Epithelial cell of esophagus (primary cell): Measurements from ENCODE around the gene ASB11.

Source experiments
- DNase-seq: peaks from one replicate; pipeline ENCODE4 v3.0.0; 2010; ENCODE audit warnings: low read depth
- H3K4me3 ChIP-seq: 2 replicates; pipeline ENCODE4 v1.5.1; 2011; ENCODE audit warnings: mild to moderate bottlenecking, low read length, control low read depth
- TF ChIP-seq, protein P1 (sequence below): IDR thresholded peaks from 2 replicates; pipeline ENCODE4 v1.5.1; 2011; ENCODE audit warnings: low read depth, mild to moderate bottlenecking, low read length, control low read depth, inconsistent platforms; ENCODE audit not compliant: insufficient read depth; ENCODE audit errors: missing control alignments

Gene ASB11

DNA sequence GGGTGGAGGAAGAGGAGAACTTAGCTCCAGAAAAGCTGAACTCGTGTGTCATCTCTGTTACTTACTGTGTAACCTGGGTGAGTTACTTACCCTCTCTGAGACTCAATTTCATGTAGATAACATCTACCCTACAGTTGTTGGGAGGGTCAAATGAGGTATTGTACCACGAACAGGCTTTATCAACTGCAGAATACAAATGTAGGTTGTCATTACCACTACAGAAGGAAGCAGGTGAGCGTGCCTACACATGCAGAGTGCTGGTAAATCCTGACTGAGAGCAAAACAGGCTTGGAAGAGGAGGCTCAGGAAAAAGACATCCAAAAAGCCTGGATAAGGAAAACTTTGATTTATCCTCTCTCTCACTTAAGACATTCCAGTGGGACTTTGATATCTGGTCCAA is 12.7 kb upstream of the ASB11 start:
- peak; percentile 33 for DNase-seq
- TF ChIP-seq, protein P1, sequence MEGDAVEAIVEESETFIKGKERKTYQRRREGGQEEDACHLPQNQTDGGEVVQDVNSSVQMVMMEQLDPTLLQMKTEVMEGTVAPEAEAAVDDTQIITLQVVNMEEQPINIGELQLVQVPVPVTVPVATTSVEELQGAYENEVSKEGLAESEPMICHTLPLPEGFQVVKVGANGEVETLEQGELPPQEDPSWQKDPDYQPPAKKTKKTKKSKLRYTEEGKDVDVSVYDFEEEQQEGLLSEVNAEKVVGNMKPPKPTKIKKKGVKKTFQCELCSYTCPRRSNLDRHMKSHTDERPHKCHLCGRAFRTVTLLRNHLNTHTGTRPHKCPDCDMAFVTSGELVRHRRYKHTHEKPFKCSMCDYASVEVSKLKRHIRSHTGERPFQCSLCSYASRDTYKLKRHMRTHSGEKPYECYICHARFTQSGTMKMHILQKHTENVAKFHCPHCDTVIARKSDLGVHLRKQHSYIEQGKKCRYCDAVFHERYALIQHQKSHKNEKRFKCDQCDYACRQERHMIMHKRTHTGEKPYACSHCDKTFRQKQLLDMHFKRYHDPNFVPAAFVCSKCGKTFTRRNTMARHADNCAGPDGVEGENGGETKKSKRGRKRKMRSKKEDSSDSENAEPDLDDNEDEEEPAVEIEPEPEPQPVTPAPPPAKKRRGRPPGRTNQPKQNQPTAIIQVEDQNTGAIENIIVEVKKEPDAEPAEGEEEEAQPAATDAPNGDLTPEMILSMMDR, result no peak
- H3K4me3 ChIP-seq, result no peak overlapping the region

DNA sequence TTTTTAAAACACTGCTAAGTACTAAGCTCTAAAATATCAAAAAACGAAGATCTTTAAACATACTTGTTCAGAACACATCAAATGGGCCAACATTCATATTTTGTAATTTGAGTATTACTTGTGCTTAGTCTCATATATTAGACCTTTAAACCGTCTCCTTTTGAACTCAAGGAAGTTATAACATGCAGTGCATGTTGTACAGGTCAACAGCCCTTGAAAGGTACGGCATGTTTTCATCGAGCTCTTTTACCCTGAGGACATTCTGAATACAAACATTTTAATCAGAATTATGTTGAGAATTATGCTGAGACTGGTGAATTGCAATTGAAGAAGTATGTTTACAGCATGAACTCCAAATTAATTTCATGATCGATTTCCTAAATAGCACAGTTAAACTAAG is 7.0 kb upstream of the ASB11 start:
- H3K4me3 ChIP-seq, result no peak overlapping the region
- no peak for DNase-seq
- TF ChIP-seq, protein P1, result no peak

DNA sequence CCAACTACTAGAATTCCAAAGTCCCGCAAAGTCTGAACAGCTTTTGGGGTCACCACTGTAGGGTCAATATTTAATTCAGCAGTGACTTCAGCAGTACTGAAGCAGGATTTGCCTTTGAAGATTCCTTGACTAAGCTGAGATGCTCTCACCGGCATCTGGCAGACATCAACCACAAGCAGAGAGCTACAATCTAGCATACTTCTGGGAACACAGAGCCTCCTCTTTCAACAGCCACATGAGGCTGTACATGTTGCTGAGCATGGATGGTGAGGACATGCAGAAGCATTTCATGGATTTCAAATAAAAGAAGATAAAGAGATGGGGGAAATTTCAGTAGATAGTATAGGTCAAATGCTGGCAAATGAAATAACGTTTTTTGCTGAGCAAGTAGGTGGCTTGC is 6.6 kb upstream of the ASB11 start:
- TF ChIP-seq, protein P1, result no peak
- no peak for DNase-seq
- no peak overlapping the region for H3K4me3 ChIP-seq

DNA sequence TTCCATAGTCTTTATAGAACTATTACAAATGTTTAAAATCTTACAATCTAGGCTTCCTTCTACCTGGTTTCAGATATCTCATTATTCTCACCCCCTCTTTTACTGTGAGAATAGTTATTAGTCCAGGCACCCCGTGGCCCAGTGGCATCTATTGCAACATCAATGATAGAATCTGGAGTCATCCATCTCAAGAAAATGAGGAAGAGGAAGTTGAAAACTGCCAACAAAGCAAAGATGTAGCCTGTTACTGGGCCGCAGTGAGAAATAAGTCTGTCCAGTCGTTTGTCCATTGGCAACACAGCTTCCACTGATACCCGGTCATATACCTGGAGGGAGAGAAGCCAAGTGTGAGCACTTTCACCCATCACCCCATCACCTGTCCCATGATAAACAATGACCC is 6.0 kb upstream of the ASB11 start:
- DNase-seq, result no peak
- no peak overlapping the region for H3K4me3 ChIP-seq
- TF ChIP-seq, protein P1, result no peak

DNA sequence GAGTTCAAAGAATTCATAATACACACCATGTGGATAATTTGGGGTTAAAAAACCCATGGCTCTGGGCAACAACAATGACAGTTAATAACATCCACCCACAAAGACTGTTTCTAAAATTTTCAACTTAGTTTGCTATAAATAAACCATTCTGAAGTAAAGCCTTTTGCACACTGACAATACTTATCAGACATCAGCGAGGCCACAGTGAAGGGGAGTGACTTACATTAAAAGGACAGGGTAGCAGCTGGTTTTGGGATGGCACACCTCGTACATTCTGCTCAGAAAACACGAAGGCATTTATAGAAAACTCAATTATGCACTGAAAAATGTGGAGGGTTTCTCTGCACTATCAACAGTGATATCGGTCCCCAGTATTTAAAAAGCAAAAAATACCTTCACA is 4.9 kb upstream of the ASB11 start:
- TF ChIP-seq, protein P1, result no peak
- DNase-seq, result no peak
- H3K4me3 ChIP-seq, result no peak overlapping the region

DNA sequence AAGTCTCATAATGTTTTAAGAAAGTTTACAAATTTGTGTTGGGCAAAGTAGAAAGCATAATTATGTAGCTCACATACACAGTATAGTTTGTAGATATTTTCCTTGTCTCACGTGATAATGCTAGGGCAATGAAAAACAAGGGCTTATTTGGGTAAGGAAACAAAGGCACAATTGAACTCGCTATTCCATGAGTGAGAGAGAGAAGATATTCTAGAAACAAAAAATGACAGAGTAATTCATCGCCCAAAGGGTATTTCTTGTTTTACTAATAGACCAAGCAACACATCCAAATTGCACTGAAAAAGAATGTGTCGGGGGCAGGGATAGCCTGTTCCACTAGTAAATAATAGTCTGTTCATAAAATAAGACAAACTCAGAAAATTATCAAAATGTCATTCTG is 3.6 kb upstream of the ASB11 start:
- TF ChIP-seq, protein P1, result no peak
- DNase-seq, result no peak
- no peak overlapping the region for H3K4me3 ChIP-seq

DNA sequence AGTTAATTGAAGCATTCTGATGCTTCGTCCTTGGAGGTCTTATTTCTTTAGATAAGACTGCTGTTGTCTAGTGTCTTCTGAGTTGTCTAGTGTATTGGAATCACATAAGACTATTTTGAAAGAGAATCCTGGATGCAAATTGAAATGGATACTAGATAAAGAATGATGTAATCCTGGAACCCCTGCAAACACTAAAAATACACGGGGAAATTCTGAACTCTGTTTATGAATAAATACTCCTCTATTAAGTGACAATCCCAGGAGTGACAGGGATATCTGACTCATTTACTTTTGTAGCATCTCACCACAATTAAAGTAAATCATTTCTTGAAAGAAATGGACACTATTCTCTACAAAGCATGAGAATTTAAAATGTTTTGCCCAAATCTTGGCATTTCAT is 968 bp downstream of the ASB11 start:
- H3K4me3 ChIP-seq, result no peak overlapping the region
- TF ChIP-seq, protein P1, result no peak
- DNase-seq, result no peak
